OCI-LY3 (cell line): ENCODE data around the gene DENND4A.

Experiments
- EZH2phosphoT487 ChIP-seq: fragments of 200-600 bp; shearing (Covaris generic); IDR thresholded peaks from 2 replicates; pipeline ENCODE4 v1.6.1; 2018; ENCODE audit warnings: antibody characterized with exemption, mixed run types, low read depth
- TF ChIP-seq, protein P1 (sequence below): fragments of 200-600, 300-600 bp; sonication (generic); IDR thresholded peaks from 2 replicates; pipeline ENCODE4 v1.5.1; 2014; ENCODE audit warnings: antibody characterized with exemption, low read length, low read depth

DNA sequence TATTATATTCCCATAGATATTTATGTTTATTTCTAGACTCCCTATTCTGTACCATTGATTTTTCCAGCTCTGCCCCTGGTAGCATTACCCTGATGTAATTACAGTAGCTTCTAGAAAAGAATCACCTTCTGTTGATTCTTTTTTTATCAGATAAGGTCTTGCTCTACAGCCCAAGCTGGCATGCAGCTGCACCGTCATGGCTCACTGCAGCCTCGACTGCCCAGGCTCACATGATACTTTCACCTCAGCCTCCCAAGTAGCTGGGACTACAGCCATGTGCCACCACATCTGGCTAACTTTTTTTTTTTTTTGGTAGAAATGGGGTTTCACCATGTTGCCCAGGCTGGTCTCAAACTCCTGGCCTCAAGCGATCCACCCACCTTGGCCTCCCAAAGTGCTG, 128.6 kb downstream of the DENND4A start:
- TF ChIP-seq, protein P1, sequence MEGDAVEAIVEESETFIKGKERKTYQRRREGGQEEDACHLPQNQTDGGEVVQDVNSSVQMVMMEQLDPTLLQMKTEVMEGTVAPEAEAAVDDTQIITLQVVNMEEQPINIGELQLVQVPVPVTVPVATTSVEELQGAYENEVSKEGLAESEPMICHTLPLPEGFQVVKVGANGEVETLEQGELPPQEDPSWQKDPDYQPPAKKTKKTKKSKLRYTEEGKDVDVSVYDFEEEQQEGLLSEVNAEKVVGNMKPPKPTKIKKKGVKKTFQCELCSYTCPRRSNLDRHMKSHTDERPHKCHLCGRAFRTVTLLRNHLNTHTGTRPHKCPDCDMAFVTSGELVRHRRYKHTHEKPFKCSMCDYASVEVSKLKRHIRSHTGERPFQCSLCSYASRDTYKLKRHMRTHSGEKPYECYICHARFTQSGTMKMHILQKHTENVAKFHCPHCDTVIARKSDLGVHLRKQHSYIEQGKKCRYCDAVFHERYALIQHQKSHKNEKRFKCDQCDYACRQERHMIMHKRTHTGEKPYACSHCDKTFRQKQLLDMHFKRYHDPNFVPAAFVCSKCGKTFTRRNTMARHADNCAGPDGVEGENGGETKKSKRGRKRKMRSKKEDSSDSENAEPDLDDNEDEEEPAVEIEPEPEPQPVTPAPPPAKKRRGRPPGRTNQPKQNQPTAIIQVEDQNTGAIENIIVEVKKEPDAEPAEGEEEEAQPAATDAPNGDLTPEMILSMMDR = no peak
- TF ChIP-seq EZH2phosphoT487 = no peak
